Tibial nerve (tissue), 4 donors: ENCODE measurements around the gene UPF1. TPM values are rescaled to one million over a fixed set of nuclear protein-coding genes. Genes with fewer than 3 reads are reported as not detected.

Source experiments
- DNase-seq, 2 donors: peaks; one replicate each; pipeline ENCODE4 v3.0.0-alpha.2; 2019; ENCODE audit warnings: low spot score in 2 of 2
- H3K27ac ChIP-seq, 4 donors: fragments of 200-600 bp; sonication (generic) in 3 of 4; one replicate each; pipeline ENCODE4 v1.5.1; 2017 to 2019; ENCODE audit warnings: mild to moderate bottlenecking in 1 of 4
- H3K27me3 ChIP-seq, 2 donors: fragments of 200-600 bp; sonication (generic) in 1 of 2; one replicate each; pipeline versions ENCODE4 v1.5.1 to v1.6.0; 2017 to 2019
- H3K36me3 ChIP-seq, 3 donors: fragments of 200-600 bp; sonication (generic); one replicate each; pipeline ENCODE4 v1.5.1; 2018 to 2019
- H3K4me1 ChIP-seq, 4 donors: fragments of 200-600 bp; sonication (generic) in 3 of 4; one replicate each; pipeline ENCODE4 v1.5.1; 2017 to 2019
- H3K4me3 ChIP-seq, 4 donors: fragments of 200-600 bp; sonication (generic) in 3 of 4; one replicate each; pipeline ENCODE4 v1.5.1; 2017 to 2019; ENCODE audit warnings: mild to moderate bottlenecking in 1 of 4, moderate library complexity in 1 of 4
- H3K9me3 ChIP-seq, 4 donors: fragments of 200-600 bp; sonication (generic) in 3 of 4; one replicate each; pipeline ENCODE4 v1.5.1; 2017 to 2019
- CTCF ChIP-seq, 5 experiments: fragments of 200-600 bp in 3 of 5; fragments of 450-650 bp in 2 of 5; sonication (generic) in 3 of 5; IDR thresholded peaks; one replicate each; pipeline ENCODE4 v1.5.1; 2016 to 2019; ENCODE audit warnings: antibody characterized with exemption in 5 of 5, mild to moderate bottlenecking in 3 of 5, moderate library complexity in 2 of 5
- EP300 ChIP-seq, 2 donors: sonication (generic); formaldehyde crosslinking; IDR thresholded peaks; one replicate each; pipeline ENCODE4 v1.6.1; 2017; ENCODE audit warnings: antibody characterized with exemption in 2 of 2, mild to moderate bottlenecking in 1 of 2
- POLR2A ChIP-seq, 2 donors: fragments of 450-650 bp; IDR thresholded peaks; one replicate each; pipeline ENCODE4 v1.6.1; 2017; ENCODE audit warnings: antibody characterized with exemption in 2 of 2, mild to moderate bottlenecking in 2 of 2, moderate library complexity in 2 of 2
- WGBS, 2 donors: methylation state at CpG; one replicate each; pipeline ENCODE4 v1.1.5; 2018; 5-methylcytosine and 5-hydroxymethylcytosine counted together
- total RNA-seq, 4 donors: library from RNA; depleted of rRNA; stranded (reverse); fragments of >200 nt; gene quantifications; one replicate each; pipeline ENCODE4 v1.1.0, GENCODE V29; 2016

Gene UPF1
- total RNA-seq, 4 donors from 2014 or later = 75.6 to 117 (median 87.9) TPM

- no peaks in the 10 kb centered on the region for H3K27me3 ChIP-seq
- H3K4me3 ChIP-seq = no peak overlapping the region
- no peaks in the 10 kb centered on the region for H3K4me1 ChIP-seq
- peaks cover 0 to 96% (median 9%) of the 10 kb centered on the region in 3 donors for H3K36me3 ChIP-seq
- no peaks in the 10 kb centered on the region for H3K9me3 ChIP-seq
- TF ChIP-seq POLR2A (IDR thresholded peaks at IDR 0.05) = no peak
- TF ChIP-seq EP300 (IDR thresholded peaks at IDR 0.05) = no peak
- TF ChIP-seq CTCF (IDR thresholded peaks at IDR 0.05) = no peak
- DNase-seq = no peak
- no peak overlapping the region for H3K27ac ChIP-seq
- WGBS, 2 donors = 81 to 86% methylated on average over 26 of the region's 26 CpGs
These were observed 73.9 kb downstream of the UPF1 start for GRCh38 chr19:18905513-18906236.

- H3K36me3 ChIP-seq = peaks cover 0 to 95% (median 9%) of the 10 kb centered on the region in 3 donors
- no peak for DNase-seq
- 89 to 90% methylated on average over 19 to 36 of the region's 36 CpGs for WGBS, 2 donors
These were observed 75.1 kb downstream of the UPF1 start for GRCh38 chr19:18906605-18907519.

GRCh38 chr19:18908917-18909619, 77.3 kb downstream of the UPF1 start:
- Histone ChIP-seq H3K9me3 (no peaks in the 10 kb centered on the region), H3K36me3 (peaks cover 0 to 97% (median 16%) of the 10 kb centered on the region in 3 donors), H3K4me3 (no peak overlapping the region), H3K27ac (no peak overlapping the region), H3K4me1 (no peaks in the 10 kb centered on the region), H3K27me3 (no peaks in the 10 kb centered on the region)
- DNase-seq = no peak
- TF ChIP-seq CTCF (IDR thresholded peaks at IDR 0.05) (no peak), EP300 (IDR thresholded peaks at IDR 0.05) (no peak), POLR2A (IDR thresholded peaks at IDR 0.05) (no peak)
- WGBS, 2 donors = 86 to 89% methylated on average over 17 of the region's 17 CpGs

More at GRCh38 chr19:18906605-18907519, 75.1 kb downstream of the UPF1 start:
- no peaks in the 10 kb centered on the region for H3K4me1 ChIP-seq
- no peak for TF ChIP-seq CTCF (IDR thresholded peaks at IDR 0.05)
- H3K27me3 ChIP-seq = no peaks in the 10 kb centered on the region
- no peaks in the 10 kb centered on the region for H3K9me3 ChIP-seq
- H3K27ac ChIP-seq = no peak overlapping the region
- no peak overlapping the region for H3K4me3 ChIP-seq

- peaks cover 0 to 97% (median 16%) of the 10 kb centered on the region in 3 donors for H3K36me3 ChIP-seq
- 87 to 95% methylated on average over 8 to 10 of the region's 10 CpGs for WGBS, 2 donors
- no peaks in the 10 kb centered on the region for H3K27me3 ChIP-seq
- TF ChIP-seq EP300 (IDR thresholded peaks at IDR 0.05) (no peak), CTCF (IDR thresholded peaks at IDR 0.05) (no peak), POLR2A (IDR thresholded peaks at IDR 0.05) (no peak)
- H3K4me1 ChIP-seq = peaks cover 0 to 1% (median 0%) of the 10 kb centered on the region in 4 donors
- DNase-seq = no peak
- no peak overlapping the region for H3K27ac ChIP-seq
- no peaks in the 10 kb centered on the region for H3K9me3 ChIP-seq
- no peak overlapping the region for H3K4me3 ChIP-seq
These were observed 78.3 kb downstream of the UPF1 start for GRCh38 chr19:18910010-18910409.
